HG02642 (cell line): Measurements from ENCODE around the gene SPRR2D.
"Not testable (repeated sequence)": the region's sequence is repeated elsewhere in the genome, so short reads cannot be mapped to it uniquely, and the experiment has no call there.

Experiments used
- ATAC-seq: cut with Tn5 transposase; IDR thresholded peaks from one replicate; pipeline ENCODE4 v1.9.1; 2021; ENCODE audit warnings: mild to moderate bottlenecking; ENCODE audit not compliant: unreplicated experiment, poor library complexity

The SPRR2D gene

DNA sequence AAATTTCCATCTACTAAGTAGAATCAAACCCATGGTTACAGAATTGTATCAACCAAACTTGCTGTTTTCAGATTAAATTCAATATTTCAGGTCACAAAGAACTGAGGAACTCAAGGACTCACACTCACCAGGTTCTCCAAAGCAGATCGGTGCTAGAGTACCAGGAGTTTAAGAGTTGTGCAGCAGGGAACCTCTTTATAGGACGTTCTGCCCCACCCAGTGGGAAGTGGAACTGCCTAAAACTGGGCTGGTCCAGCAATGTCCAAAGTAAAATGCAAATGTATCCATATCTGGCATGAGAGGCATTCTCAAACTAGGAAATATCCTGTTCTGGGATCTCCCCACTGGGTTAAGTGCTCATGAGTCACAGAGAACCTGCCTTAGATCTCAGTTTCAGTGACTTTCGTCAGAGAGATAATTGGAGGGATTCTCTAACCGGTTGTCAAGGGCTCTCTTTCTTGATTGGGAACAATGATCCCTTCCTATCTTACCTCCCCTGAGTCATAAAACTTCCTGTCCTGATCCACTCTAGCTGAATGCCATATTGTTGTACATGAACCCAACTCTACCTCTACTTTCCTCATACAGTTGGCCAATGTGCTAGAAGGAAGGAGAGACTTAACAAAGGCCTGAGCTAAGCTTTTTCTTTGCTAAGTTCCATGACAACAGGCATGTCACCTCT lies at the start of gene SPRR2D:
Gene SPRR2D (minus strand): TSS at position 171 of the 682 bp plus-strand sequence. CDS start 774 bp downstream, outside the sequence.
- no peak for ATAC-seq

DNA sequence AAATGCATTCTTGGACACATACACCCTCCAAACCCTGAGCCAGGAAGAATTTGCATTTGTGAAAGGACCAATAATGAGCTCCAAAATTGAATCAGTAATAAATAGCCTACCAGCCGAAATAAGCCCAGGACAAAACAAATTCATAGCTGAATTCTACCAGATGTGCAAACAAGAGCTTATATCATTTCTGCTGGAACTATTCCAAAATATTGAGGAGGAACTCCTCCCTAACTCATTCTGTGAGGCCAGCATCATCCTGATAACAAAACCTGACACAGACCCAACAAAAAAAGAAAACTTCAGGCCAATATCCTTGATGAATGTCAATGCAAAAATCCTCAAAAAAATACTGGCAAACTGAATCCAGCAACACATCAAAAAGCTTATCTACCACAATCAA lies 46.7 kb upstream of the SPRR2D start:
- no peak for ATAC-seq

DNA sequence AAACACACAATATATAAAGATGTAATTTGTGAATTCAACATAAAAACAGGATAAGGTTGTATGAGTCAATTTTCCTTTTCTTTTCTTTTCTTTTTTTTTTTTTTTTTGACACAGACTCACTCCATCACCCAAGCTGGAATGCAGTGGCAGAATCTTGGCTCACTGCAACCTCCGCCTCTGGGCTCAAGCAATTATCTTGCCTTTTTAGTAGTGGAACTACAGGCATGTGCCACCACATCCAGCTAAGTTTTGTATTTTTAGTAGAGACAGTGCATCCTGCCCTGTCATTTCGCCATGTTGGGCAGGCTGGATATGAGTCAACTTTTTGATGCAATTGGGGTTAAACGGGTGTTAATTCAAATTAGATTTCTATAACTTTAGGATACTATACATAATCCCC lies 40.8 kb upstream of the SPRR2D start:
- no peak for ATAC-seq

DNA sequence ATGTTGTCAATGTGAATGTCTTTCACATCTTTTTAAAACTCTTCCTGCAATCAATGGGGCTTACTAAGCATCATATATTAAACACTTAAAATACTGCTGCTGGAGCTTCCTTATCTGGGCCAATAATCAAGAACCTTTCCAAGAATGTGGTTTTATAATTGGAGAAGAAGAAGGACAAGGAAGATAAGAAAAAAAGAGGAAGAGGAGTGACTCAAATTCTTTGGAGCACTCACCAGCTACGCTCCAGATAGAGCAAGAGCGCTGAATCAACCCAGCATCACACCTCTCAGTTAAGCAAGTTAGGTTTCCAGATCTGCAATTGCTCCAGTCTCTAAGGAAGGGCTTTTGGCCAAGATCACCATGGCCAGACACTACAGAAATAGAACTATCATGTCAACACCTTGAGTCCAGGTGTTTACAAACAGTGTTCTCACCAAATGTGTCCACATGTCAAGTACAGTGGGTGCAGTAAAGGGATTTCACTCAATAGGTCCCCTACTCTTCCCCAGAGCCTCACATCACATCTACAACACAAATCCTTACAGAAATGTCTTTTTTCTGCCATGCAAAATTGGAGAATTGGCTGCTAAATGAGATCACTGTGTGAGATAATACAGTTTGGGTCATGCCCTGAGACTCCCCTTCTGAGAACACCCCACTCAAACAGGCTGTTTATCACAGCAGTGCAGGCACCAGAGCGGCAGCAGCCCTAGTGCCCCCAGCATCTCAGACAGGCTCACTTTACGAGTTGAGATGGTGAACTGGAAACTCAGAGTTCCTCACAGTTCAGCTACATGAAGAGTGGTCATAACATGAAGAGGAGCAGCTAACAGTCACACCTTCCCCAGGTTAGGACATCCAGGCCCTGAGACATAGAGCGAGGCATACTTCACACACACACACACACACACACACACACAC lies 32.1 kb upstream of the SPRR2D start:
- no peak for ATAC-seq

DNA sequence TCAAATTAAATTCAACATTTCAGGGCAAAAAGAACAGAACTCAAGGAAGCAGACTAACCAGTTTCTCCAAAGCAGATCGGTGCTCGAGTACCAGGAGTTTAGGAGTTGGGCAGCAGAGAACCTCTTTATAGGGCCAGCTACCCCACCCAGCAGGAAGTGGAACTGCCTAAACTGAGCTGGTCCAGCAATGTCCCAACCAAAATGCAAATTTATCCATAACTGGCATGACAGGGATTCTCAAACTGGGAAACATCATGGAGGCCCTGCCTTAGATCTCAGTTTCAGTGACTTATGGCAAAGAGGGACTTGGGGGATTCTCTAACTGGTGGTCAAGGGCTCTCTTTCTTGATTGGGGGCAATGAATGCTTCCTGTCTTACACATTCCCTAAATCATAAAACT lies 30.6 kb upstream of the SPRR2D start, which contains the start of gene SPRR2B:
Gene SPRR2B (minus strand): TSS at position 101 of the 400 bp plus-strand sequence. CDS start 772 bp downstream, outside the sequence.
- ATAC-seq = no peak

DNA sequence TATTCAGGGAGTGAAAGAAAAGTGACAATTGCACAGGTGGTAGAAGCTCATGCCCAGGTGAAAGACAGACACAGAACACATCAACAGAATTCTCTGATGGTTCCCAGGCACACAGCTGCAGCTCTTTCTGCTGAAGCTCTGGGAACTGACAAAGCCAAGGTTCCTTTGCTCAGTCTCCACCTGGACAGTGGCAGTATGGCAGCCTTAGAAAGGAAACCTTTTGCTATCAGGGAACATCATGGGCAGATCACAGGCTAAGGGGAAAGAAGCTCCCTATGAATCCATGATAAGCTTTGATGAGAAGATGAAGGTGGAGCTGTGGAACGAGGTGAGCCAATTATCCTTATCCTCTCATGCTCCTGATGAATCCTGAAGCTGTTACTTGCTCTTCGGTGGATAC lies 29.3 kb upstream of the SPRR2D start:
- no peak for ATAC-seq

DNA sequence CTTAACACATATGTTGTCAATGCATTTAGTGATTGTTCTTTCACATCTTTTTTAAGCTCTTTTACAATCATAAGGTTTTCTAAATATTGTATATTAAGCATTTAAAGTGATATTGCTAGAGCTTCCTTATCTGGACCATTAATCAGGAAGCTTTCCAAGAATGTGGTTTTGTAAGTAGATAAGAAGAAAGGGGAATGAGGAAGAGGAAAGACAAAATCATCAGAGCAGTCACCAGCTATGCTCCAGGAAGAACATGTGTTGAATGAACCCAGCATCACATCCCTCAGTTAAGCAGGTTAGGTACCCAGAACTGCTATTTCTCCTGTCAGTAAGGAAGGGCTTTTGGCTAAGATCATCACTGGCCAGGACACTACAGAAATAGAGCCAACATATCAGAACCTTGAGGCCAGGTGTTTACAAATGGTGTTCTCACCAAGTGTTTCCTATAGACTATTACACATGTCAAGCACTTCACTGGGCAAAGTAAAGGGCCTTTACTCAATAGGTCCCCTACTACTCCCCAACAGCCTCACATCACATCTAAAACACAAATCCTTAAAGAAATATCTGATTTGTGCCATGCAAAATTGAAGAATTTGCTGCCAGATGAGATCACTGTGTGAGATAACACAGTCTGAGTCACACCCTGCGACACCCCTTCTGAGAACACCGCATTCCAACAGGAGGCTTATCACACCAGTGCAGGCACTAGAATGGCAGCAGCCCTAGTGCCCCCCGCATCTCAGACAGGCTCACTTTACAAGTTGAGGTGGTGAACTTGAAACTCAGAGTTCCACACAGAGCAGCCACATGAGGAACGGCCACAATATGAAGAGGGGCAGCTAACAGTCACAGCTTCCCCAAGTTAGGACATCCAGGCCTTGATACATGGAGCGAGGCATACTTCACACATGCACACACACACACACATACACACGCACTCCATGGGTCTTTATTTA lies 18.2 kb upstream of the SPRR2D start:
- no peak for ATAC-seq

DNA sequence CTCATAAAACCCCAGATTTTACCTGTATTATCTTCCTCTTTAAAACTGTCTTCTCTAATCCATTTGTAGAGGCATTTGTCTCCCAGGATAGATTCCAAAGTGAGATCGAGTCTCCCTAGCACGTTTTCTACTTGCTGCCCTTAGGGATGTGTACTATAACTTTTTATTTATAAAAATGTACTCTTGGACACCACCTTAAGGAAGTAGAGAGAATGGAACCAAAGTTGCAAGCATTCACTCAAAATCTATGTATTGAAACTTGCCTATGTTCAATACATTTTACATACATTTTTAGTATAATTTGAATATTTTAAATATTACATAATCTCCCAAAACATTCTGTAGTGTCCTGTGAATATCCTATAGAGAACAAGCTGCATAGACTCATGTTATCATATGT lies 17.2 kb upstream of the SPRR2D start:
- ATAC-seq = no peak

DNA sequence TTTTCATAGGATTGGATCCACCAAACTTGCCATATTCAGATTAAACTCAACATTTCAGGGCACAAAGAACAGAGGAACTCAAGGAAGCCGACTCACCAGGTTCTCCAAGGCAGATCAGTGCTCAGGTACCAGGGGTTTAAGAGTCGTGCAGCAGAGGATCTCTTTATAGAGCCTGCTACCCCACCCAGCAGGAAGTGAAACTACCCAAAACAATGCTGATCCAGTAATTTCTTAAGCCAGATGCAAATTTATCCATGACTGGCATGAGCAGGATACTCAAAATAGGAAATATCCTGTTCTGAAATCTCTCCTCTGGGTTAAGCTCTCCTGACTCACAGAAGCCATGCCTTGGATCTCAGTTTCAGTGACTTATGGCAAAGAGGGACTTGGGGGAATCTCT lies 16.5 kb upstream of the SPRR2D start, which contains the start of gene SPRR2A:
Gene SPRR2A (minus strand): TSS at position 138 of the 400 bp plus-strand sequence. CDS start 777 bp downstream, outside the sequence.
- ATAC-seq = no peak

DNA sequence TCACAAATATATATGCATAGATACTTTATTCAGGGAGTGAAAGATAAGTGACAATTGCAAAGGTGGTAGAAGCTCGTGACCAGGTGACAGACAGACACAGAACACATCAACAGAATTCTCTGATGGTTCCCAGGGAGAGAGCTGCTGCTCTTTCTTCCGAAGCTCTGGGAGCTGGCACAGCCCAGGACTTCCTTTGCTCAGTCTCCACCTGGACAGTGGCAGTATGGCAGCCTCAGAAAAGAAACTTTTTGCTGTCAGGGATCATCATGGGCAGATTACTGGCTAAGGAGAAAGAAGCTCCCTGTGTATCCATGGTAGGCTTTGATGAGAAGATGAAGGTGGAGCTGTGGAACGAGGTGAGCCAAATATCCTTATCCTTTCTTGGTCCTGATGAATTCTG lies 15.2 kb upstream of the SPRR2D start:
- ATAC-seq = not testable (repeated sequence)

DNA sequence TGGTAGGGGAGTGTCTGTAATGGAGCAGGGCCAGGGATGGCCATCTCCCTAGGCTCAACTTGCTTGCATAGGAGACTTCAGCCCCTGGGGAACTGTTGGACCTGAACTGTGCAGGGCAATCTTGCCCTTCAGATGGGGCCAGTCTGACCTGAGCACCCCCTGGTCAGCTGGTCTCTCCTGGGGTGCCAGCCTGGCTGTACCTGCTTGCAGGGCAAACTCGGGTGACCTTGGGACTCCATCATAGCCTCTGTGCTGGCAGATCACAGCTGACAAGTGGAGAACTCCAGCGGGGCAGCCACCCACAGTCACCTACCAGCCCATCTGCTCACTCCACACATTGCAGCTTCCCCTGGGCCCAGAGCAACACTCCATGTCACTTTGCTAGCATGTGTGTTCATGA lies 8.3 kb upstream of the SPRR2D start:
- no peak for ATAC-seq

DNA sequence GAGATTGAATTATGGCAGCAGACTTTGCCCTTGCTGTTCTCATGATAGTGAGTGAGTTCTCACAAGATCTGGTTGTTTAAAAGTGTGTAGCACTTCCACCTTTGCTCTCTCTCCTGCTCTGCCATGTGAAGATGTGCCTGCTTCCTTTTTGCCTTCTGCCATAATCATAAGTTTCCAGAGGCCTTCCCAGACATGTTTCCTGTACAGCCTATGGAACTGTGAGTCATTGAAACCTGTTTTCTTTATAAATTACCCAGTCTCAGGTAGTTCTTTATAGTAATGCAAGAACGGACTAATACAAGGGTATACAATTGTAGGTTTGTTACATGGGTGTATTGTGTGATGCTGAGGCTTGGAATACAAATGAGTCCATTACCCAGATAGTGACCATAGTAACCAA lies 5.7 kb downstream of the SPRR2D start:
- no peak for ATAC-seq

DNA sequence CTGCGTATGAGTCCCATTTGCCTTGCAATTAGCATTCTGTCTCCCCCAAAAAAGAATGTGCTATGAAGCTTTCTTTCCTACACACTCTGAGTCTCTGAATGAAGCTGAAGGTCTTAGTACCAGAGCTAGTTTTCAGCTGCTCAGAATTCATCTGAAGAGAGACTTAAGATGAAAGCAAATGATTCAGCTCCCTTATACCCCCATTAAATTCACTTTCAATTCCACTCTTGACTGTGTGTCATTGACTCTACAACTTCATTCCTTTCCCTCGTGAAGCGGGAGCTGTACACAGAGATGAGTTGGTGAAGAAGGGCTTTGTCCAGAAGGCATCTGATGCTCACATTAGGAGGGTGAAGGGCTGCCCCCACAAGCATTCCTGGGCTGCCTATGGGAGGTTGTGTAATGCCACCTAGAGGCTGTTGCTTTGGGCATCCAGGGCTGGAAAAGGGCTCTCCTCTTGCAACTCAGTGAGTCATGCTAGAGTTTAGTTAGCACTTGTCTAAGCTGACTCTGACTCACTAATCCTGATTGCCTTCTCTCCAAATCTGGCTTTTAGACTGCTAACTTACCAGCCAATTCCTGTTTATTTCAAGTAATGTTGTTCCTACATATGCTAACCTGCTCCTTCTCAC lies 8.1 kb downstream of the SPRR2D start:
- ATAC-seq = no peak

DNA sequence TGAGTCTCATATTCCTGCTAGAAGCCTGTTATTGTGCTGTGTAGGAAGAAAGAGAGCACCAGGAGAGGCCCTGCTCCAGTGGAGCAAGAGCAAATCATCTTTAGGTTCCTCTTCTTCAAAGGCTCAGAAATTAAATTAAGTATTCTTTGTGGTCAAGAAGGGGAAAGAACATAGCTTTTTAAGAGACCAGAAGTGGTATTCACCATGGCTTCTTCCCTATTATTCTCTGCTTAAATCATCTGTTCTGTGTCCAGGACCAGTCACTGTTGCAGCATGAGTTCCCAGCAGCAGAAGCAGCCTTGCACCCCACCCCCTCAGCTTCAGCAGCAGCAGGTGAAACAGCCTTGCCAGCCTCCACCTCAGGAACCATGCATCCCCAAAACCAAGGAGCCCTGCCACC lies 8.8 kb downstream of the SPRR2D start:
- no peak for ATAC-seq

DNA sequence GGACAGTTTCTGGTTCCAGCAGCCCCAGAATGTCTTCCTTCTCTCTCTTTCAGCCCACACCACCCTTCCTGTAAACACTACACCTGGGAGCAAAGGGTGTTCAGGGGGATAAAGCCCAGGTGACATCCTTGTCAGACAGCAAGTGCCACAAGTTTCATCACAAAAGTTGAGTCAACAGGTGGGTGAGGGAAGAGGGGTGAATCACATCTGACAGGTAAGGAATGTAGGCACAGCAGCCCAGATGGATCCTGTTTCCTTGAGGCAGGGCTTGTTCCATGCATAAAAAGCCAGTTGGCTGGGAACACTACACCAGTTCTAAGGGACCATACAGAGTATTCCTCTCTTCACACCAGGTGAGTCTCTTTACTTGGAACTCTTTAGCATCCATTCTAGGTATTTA lies 10.0 kb downstream of the SPRR2D start, which contains the start of gene SPRR1B:
Gene SPRR1B (plus strand): TSS at position 309 of the 400 bp plus-strand sequence. CDS start 1,143 bp downstream, outside the sequence.
- no peak for ATAC-seq

DNA sequence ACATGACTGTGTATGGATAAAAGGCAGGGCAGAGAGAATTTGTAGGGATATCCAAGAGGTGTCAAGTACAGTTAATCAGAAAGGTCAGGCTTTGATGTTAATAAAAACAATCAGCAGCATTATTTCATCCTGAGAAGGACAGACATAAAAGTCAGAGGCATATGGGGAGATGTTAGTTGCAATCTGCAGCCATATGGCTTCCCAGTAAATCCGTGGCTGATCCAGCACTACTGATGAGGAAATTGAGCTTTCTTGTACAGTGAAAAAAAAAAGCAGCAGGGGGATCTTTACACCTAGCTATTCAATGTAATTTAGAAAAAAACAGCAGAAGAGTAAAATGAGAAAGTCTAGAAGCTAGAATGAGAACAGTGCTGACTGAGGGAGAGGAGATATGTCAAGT lies 12.2 kb downstream of the SPRR2D start:
- ATAC-seq = no peak

DNA sequence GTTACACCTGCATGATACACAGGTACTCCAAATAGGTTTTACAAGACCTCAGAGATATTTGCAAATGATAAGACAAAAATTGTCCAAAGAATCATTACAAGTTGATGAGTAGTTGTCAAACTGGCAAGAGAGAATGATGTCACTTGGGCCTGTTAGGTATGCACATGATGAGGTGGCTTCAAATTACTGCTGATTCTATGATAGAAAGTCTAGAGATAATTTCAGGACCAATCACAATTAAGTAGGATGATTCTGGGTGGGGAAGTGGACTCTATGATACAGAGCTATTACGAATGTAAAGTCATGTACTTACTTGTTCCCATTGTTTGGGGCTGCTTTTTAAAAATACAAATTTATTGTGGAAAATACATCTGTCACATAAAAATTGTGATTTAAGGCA lies 15.1 kb downstream of the SPRR2D start:
- no peak for ATAC-seq

DNA sequence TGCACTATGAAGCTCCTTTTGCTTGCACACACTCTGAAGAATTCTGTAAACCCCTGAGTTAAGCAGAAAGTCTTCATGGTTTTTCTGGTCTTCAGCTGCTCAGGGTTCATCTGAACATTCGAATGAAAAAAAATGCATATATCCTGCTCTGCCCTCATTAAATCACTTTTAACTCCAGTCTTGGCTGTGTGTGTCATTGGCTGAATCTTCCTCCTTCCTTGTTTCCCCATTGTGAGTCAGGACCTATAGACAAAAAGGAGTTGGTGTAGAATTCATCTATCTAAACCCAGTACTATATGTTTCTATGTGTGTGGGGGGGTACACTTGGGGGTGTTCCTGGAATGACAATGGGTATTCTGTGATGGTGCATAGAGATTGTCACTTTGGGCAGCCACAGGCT lies 16.5 kb downstream of the SPRR2D start:
- ATAC-seq = no peak

DNA sequence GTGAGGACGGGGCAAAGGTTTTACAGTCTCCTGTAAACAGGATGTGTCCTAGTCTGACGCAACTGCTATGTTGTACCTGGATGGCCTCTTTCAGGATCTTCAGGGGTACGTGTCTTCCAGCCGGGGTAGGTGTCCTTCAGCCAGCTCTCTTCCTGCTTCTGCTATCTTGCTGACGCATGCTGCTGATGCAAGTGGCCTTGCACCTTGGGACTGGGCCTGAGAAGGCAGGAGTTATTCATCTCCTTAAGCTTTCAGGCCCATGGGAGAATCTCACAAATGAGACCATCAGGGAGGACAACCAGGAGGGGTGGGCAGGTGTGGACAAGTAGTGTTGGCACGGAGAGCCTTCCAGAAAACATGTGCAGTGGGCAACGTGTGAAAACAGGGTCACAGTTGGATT lies 17.8 kb downstream of the SPRR2D start:
- ATAC-seq = no peak

DNA sequence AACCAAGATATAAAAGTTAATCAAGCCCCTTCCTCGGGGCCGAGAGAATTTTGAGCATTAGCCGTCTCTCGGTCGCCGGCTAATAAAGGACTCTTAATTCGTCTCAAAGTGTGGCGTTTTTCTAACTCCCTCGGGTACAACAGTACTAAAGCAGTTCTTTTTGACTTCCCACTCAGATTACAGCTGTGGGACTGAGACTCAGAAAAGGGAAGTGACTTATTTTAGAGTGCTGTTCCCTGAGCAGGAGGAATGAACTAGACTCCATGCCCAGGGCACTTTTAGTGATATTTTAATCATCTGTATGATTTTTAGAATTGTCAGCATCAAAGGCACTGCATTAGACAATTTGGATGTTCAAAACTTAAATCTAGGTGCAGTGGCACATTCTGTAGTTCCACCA lies 18.6 kb downstream of the SPRR2D start:
- ATAC-seq = not testable (repeated sequence)
